ENCODE data around the gene AKAP5.

DNA sequence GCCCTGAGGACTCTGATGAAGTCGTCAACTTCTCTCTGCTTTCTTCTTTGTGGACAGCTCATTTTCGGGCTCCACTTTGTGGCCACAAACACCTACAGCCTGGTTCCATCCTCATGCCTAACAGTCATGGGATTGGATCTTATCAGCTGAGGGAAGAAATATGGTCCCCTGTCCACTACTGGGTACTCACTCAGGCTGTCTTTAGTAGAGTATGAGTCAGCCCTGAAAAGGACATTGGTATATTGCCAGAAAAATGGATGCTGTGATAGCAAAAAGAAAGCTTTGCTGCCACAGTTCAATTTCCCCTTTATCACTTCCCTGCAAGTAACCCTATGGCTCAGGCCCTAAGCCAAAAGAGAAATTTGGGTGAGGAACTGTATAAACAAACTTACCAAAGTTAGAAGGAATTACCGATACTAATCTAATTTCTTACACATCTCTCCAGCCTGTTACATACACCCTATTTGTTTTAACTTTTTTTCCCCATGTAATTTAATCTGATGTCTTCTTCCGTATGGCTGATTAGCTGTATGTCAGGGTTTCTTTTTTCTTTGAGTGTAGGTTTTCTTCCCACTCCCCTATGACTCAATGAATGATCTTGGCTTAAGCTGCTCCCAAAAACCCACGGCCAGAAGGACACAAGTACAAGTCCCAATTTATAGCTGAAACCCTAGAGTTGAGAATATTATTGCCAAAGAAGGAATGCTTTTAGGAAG, 48.1 kb upstream of the AKAP5 start:
- TF ChIP-seq CREB1 (CRISPR knock-in tag; IDR thresholded peaks at IDR 0.05; ENCODE audit: low read depth) (no peak), POLR2AphosphoS5 (IDR thresholded peaks at IDR 0.05; ENCODE audit: low read depth) (no peak), EZH2 (IDR thresholded peaks at IDR 0.05; ENCODE audit: low read depth, unreplicated experiment) (no peak), EZH2phosphoT487 (IDR thresholded peaks at IDR 0.05; ENCODE audit: unreplicated experiment) (no peak), JUNB (IDR thresholded peaks at IDR 0.05; ENCODE audit: unreplicated experiment) (no peak), ZNF331 (CRISPR knock-in tag; IDR thresholded peaks at IDR 0.05; ENCODE audit: low read depth) (no peak), ZNF114 (CRISPR knock-in tag; IDR thresholded peaks at IDR 0.05) (no peak)
- TF ChIP-seq, protein P1, sequence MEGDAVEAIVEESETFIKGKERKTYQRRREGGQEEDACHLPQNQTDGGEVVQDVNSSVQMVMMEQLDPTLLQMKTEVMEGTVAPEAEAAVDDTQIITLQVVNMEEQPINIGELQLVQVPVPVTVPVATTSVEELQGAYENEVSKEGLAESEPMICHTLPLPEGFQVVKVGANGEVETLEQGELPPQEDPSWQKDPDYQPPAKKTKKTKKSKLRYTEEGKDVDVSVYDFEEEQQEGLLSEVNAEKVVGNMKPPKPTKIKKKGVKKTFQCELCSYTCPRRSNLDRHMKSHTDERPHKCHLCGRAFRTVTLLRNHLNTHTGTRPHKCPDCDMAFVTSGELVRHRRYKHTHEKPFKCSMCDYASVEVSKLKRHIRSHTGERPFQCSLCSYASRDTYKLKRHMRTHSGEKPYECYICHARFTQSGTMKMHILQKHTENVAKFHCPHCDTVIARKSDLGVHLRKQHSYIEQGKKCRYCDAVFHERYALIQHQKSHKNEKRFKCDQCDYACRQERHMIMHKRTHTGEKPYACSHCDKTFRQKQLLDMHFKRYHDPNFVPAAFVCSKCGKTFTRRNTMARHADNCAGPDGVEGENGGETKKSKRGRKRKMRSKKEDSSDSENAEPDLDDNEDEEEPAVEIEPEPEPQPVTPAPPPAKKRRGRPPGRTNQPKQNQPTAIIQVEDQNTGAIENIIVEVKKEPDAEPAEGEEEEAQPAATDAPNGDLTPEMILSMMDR (conservative IDR thresholded peaks at IDR 0.05; ENCODE audit: low read depth in 2 of 2) = no peak
- TF ChIP-seq, protein P2, sequence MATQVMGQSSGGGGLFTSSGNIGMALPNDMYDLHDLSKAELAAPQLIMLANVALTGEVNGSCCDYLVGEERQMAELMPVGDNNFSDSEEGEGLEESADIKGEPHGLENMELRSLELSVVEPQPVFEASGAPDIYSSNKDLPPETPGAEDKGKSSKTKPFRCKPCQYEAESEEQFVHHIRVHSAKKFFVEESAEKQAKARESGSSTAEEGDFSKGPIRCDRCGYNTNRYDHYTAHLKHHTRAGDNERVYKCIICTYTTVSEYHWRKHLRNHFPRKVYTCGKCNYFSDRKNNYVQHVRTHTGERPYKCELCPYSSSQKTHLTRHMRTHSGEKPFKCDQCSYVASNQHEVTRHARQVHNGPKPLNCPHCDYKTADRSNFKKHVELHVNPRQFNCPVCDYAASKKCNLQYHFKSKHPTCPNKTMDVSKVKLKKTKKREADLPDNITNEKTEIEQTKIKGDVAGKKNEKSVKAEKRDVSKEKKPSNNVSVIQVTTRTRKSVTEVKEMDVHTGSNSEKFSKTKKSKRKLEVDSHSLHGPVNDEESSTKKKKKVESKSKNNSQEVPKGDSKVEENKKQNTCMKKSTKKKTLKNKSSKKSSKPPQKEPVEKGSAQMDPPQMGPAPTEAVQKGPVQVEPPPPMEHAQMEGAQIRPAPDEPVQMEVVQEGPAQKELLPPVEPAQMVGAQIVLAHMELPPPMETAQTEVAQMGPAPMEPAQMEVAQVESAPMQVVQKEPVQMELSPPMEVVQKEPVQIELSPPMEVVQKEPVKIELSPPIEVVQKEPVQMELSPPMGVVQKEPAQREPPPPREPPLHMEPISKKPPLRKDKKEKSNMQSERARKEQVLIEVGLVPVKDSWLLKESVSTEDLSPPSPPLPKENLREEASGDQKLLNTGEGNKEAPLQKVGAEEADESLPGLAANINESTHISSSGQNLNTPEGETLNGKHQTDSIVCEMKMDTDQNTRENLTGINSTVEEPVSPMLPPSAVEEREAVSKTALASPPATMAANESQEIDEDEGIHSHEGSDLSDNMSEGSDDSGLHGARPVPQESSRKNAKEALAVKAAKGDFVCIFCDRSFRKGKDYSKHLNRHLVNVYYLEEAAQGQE (IDR thresholded peaks at IDR 0.05; ENCODE audit: unreplicated experiment) = no peak
- TF ChIP-seq, protein P3, sequence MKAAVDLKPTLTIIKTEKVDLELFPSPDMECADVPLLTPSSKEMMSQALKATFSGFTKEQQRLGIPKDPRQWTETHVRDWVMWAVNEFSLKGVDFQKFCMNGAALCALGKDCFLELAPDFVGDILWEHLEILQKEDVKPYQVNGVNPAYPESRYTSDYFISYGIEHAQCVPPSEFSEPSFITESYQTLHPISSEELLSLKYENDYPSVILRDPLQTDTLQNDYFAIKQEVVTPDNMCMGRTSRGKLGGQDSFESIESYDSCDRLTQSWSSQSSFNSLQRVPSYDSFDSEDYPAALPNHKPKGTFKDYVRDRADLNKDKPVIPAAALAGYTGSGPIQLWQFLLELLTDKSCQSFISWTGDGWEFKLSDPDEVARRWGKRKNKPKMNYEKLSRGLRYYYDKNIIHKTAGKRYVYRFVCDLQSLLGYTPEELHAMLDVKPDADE (IDR thresholded peaks at IDR 0.05) = no peak
- TF ChIP-seq, protein P4, sequence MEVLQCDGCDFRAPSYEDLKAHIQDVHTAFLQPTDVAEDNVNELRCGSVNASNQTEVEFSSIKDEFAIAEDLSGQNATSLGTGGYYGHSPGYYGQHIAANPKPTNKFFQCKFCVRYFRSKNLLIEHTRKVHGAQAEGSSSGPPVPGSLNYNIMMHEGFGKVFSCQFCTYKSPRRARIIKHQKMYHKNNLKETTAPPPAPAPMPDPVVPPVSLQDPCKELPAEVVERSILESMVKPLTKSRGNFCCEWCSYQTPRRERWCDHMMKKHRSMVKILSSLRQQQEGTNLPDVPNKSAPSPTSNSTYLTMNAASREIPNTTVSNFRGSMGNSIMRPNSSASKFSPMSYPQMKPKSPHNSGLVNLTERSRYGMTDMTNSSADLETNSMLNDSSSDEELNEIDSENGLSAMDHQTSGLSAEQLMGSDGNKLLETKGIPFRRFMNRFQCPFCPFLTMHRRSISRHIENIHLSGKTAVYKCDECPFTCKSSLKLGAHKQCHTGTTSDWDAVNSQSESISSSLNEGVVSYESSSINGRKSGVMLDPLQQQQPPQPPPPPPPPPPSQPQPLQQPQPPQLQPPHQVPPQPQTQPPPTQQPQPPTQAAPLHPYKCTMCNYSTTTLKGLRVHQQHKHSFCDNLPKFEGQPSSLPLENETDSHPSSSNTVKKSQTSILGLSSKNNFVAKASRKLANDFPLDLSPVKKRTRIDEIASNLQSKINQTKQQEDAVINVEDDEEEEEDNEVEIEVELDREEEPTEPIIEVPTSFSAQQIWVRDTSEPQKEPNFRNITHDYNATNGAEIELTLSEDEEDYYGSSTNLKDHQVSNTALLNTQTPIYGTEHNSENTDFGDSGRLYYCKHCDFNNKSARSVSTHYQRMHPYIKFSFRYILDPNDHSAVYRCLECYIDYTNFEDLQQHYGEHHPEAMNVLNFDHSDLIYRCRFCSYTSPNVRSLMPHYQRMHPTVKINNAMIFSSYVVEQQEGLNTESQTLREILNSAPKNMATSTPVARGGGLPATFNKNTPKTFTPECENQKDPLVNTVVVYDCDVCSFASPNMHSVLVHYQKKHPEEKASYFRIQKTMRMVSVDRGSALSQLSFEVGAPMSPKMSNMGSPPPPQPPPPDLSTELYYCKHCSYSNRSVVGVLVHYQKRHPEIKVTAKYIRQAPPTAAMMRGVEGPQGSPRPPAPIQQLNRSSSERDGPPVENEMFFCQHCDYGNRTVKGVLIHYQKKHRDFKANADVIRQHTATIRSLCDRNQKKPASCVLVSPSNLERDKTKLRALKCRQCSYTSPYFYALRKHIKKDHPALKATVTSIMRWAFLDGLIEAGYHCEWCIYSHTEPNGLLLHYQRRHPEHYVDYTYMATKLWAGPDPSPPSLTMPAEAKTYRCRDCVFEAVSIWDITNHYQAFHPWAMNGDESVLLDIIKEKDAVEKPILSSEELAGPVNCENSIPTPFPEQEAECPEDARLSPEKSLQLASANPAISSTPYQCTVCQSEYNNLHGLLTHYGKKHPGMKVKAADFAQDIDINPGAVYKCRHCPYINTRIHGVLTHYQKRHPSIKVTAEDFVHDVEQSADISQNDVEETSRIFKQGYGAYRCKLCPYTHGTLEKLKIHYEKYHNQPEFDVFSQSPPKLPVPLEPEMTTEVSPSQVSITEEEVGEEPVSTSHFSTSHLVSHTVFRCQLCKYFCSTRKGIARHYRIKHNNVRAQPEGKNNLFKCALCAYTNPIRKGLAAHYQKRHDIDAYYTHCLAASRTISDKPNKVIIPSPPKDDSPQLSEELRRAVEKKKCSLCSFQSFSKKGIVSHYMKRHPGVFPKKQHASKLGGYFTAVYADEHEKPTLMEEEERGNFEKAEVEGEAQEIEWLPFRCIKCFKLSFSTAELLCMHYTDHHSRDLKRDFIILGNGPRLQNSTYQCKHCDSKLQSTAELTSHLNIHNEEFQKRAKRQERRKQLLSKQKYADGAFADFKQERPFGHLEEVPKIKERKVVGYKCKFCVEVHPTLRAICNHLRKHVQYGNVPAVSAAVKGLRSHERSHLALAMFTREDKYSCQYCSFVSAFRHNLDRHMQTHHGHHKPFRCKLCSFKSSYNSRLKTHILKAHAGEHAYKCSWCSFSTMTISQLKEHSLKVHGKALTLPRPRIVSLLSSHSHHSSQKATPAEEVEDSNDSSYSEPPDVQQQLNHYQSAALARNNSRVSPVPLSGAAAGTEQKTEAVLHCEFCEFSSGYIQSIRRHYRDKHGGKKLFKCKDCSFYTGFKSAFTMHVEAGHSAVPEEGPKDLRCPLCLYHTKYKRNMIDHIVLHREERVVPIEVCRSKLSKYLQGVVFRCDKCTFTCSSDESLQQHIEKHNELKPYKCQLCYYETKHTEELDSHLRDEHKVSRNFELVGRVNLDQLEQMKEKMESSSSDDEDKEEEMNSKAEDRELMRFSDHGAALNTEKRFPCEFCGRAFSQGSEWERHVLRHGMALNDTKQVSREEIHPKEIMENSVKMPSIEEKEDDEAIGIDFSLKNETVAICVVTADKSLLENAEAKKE (CRISPR knock-in tag; IDR thresholded peaks at IDR 0.05) = no peak
